CD14-positive monocyte (primary cell): Measurements from ENCODE around the gene KLHL6. TPM values are rescaled to one million over a fixed set of nuclear protein-coding genes. Genes with fewer than 3 reads are reported as not detected.

Experiments used
- DNase-seq, 3 donors: peaks; one replicate each; pipeline ENCODE4 v3.0.0-alpha.2; 2011 to 2022
- H2AFZ ChIP-seq: 2 replicates; pipeline ENCODE4 v1.6.0; 2012; ENCODE audit warnings: mild to moderate bottlenecking, low read depth, low read length, inconsistent platforms; ENCODE audit not compliant: insufficient read depth, poor library complexity, severe bottlenecking
- H3K27ac ChIP-seq, 2 donors: 1 replicate in 1 of 2; 2 replicates in 1 of 2; pipeline ENCODE4 v1.5.1; 2012 to 2013; ENCODE audit warnings: low read length in 2 of 2, control low read depth in 1 of 2, inconsistent platforms in 1 of 2, low read depth in 1 of 2, mild to moderate bottlenecking in 1 of 2
- H3K27me3 ChIP-seq, 2 donors: one replicate each; pipeline versions ENCODE4 v1.6.0 to v1.6.1; 2011 to 2013; ENCODE audit warnings: low read length in 2 of 2; ENCODE audit not compliant: control insufficient read depth in 2 of 2, insufficient read depth in 2 of 2
- H3K36me3 ChIP-seq, 2 donors: replicated peaks in 1 of 2; 1 replicate in 1 of 2; 2 replicates in 1 of 2; pipeline versions ENCODE4 v1.5.1 to v1.6.1; 2012 to 2013; ENCODE audit warnings: low read length in 2 of 2, control low read depth in 1 of 2, inconsistent platforms in 1 of 2, mild to moderate bottlenecking in 1 of 2; ENCODE audit not compliant: insufficient read depth in 2 of 2, control insufficient read depth in 1 of 2
- H3K4me1 ChIP-seq, 2 donors: 1 replicate in 1 of 2; 2 replicates in 1 of 2; pipeline versions ENCODE4 v1.5.1 to v1.6.1; 2012 to 2013; ENCODE audit warnings: low read length in 2 of 2, control low read depth in 1 of 2, inconsistent platforms in 1 of 2, mild to moderate bottlenecking in 1 of 2, moderate library complexity in 1 of 2; ENCODE audit not compliant: insufficient read depth in 2 of 2, control insufficient read depth in 1 of 2
- H3K4me2 ChIP-seq: replicated peaks from 2 replicates; pipeline ENCODE3; 2012; ENCODE audit warnings: low read length, moderate library complexity, mild to moderate bottlenecking; ENCODE audit not compliant: poor library complexity, severe bottlenecking; ENCODE audit errors: extremely low read depth
- H3K4me3 ChIP-seq, 3 experiments: fragments of 200-600 bp in 1 of 3; sonication (generic) in 1 of 3; replicated peaks in 1 of 3; 1 replicate in 2 of 3; 2 replicates in 1 of 3; pipeline ENCODE4 v1.5.1; 2011 to 2013; ENCODE audit warnings: low read length in 3 of 3, mild to moderate bottlenecking in 3 of 3, control low read depth in 2 of 3, low read depth in 2 of 3, inconsistent platforms in 1 of 3, moderate library complexity in 1 of 3
- H3K79me2 ChIP-seq: 2 replicates; pipeline ENCODE4 v1.6.0; 2012; ENCODE audit warnings: mild to moderate bottlenecking, control low read depth, inconsistent platforms, low read length, moderate library complexity; ENCODE audit not compliant: insufficient read depth
- H3K9ac ChIP-seq: 2 replicates; pipeline ENCODE4 v1.6.0; 2017; ENCODE audit warnings: low read length, mild to moderate bottlenecking; ENCODE audit not compliant: insufficient read depth, poor library complexity, severe bottlenecking
- H3K9me3 ChIP-seq, 2 donors: replicated peaks in 1 of 2; 1 replicate in 1 of 2; 2 replicates in 1 of 2; pipeline versions ENCODE4 v1.5.1 to v1.6.1; 2012 to 2013; ENCODE audit warnings: low read length in 2 of 2, control low read depth in 1 of 2; ENCODE audit not compliant: control insufficient read depth in 1 of 2, insufficient read depth in 1 of 2
- H4K20me1 ChIP-seq: 2 replicates; pipeline ENCODE4 v1.6.0; 2012; ENCODE audit warnings: mild to moderate bottlenecking, low read length, control low read depth, moderate library complexity; ENCODE audit not compliant: insufficient read depth
- H3K27ac Mint-ChIP-seq, 7 donors: one replicate each; pipeline ENCODE4 v1.8.0; 2020; ENCODE audit warnings: mild to moderate bottlenecking in 7 of 7, mixed read lengths in 7 of 7, moderate library complexity in 6 of 7, inconsistent platforms in 2 of 7
- H3K27me3 Mint-ChIP-seq, 3 donors: one replicate each; pipeline ENCODE4 v1.8.0; 2021 to 2022; ENCODE audit warnings: low read depth in 3 of 3, mild to moderate bottlenecking in 3 of 3, mixed read lengths in 3 of 3, moderate library complexity in 3 of 3, inconsistent platforms in 1 of 3
- H3K36me3 Mint-ChIP-seq, 2 donors: one replicate each; pipeline ENCODE4 v1.8.0; 2020; ENCODE audit warnings: mixed read lengths in 2 of 2, inconsistent platforms in 1 of 2, mild to moderate bottlenecking in 1 of 2
- H3K4me1 Mint-ChIP-seq: one replicate; pipeline ENCODE4 v1.8.0; 2020; ENCODE audit warnings: mild to moderate bottlenecking, mixed read lengths
- H3K4me3 Mint-ChIP-seq, 2 donors: one replicate each; pipeline ENCODE4 v1.8.0; 2020; ENCODE audit warnings: mild to moderate bottlenecking in 2 of 2, mixed read lengths in 2 of 2, moderate library complexity in 1 of 2
- H3K9me3 Mint-ChIP-seq, 7 donors: one replicate each; pipeline ENCODE4 v1.8.0; 2020 to 2022; ENCODE audit warnings: mixed read lengths in 7 of 7, mild to moderate bottlenecking in 6 of 7, moderate library complexity in 6 of 7, inconsistent platforms in 2 of 7
- CTCF ChIP-seq: fragments of 200-600 bp; IDR thresholded peaks from one replicate; pipeline ENCODE4 v1.8.0; 2022; ENCODE audit warnings: antibody characterized with exemption, mild to moderate bottlenecking
- WGBS: methylation state at CpG from one replicate; pipeline ENCODE4 v1.1.5; 2013; ENCODE audit warnings: missing lambda C conversion rate; ENCODE audit not compliant: insufficient coverage; 5-methylcytosine and 5-hydroxymethylcytosine counted together
- intact Hi-C, 2 donors: fragments of 100-400 bp; cut with micrococcal nuclease; formaldehyde crosslinking; loops; one replicate each; pipeline versions ENCODE4 v1.15.0 to v1.15.1; 2023
- polyA plus RNA-seq, 3 donors: library from polyadenylated mRNA; depleted of rRNA in 1 of 3; unstranded in 2 of 3; stranded (reverse) in 1 of 3; fragments of 300-500 nt in 2 of 3; fragments of >200 nt in 1 of 3; fragmentation: Illumina TruSeq in 2 of 3; gene quantifications; 1 replicate in 2 of 3; 2 replicates in 1 of 3; pipeline ENCODE4 v1.2.3, GENCODE V29; 2012 to 2021

The KLHL6 gene
- polyA plus RNA-seq, 3 donors: 5.7 to 15.2 (median 10.6) TPM

GRCh38 chr3:183546625-183547024 lies 8.9 kb downstream of the KLHL6 start:
- Histone ChIP-seq H3K9me3 (no peaks in the 10 kb centered on the region), H3K4me3 (no peak overlapping the region), H3K4me2 (no peak overlapping the region), H3K27me3 (no peaks in the 10 kb centered on the region), H2AFZ (no peak overlapping the region), H3K36me3 (peaks cover 0 to 12% of the 10 kb centered on the region in 2 donors), H4K20me1 (peaks cover 59% of the 10 kb centered on the region), H3K27ac (no peak overlapping the region), H3K79me2 (peaks cover 86% of the 10 kb centered on the region), H3K9ac (no peak overlapping the region), H3K4me1 (peaks cover 37 to 50% of the 10 kb centered on the region in 2 donors)
- Mint-ChIP-seq H3K36me3 (peaks cover 29 to 36% of the 10 kb centered on the region in 2 donors), H3K27ac (peak overlapping the region in 1 of 7 donors; percentile 45), H3K4me1 (peaks cover 70% of the 10 kb centered on the region), H3K4me3 (no peak overlapping the region), H3K27me3 (peaks cover 0 to 2% (median 0%) of the 10 kb centered on the region in 3 donors), H3K9me3 (no peaks in the 10 kb centered on the region)
- WGBS: over 99% methylated on average over 16 of the region's 19 CpGs
- intact Hi-C loops: no loop called here
- no peak for DNase-seq
- TF ChIP-seq CTCF: no peak

GRCh38 chr3:183545708-183546107 lies 9.8 kb downstream of the KLHL6 start:
- peak overlapping the region in 1 of 2 donors; percentile 17 for H3K27ac ChIP-seq
- peaks cover 42 to 50% of the 10 kb centered on the region in 2 donors for H3K4me1 ChIP-seq
- H3K9me3 ChIP-seq: no peaks in the 10 kb centered on the region
- no peak for TF ChIP-seq CTCF
- no peak overlapping the region for H3K4me2 ChIP-seq
- Mint-ChIP-seq H3K27me3 (peaks cover 0 to 2% (median 0%) of the 10 kb centered on the region in 3 donors), H3K4me3 (no peak overlapping the region), H3K36me3 (peaks cover 23 to 28% of the 10 kb centered on the region in 2 donors), H3K27ac (peak overlapping the region in 5 of 7 donors; percentile 31 to 78 (median 71)), H3K9me3 (no peaks in the 10 kb centered on the region), H3K4me1 (peaks cover 70% of the 10 kb centered on the region)
- DNase-seq: peak in 1 of 3 donors; percentile 32
- no peak overlapping the region for H2AFZ ChIP-seq
- intact Hi-C loops: no loop called here
- H3K4me3 ChIP-seq: no peak overlapping the region
- peaks cover 54% of the 10 kb centered on the region for H4K20me1 ChIP-seq
- H3K9ac ChIP-seq: no peak overlapping the region
- H3K27me3 ChIP-seq: no peaks in the 10 kb centered on the region
- 60% methylated on average over 2 of the region's 6 CpGs for WGBS
- H3K36me3 ChIP-seq: peaks cover 0 to 12% of the 10 kb centered on the region in 2 donors
- H3K79me2 ChIP-seq: peaks cover 84% of the 10 kb centered on the region
